Measurements from ENCODE around the gene OR6J1. TPM values are rescaled to one million over a fixed set of nuclear protein-coding genes. Genes with fewer than 3 reads are reported as not detected.

Gene OR6J1
- total and polyA plus RNA-seq, 10 of the 15 experiments (the other 5 are each of a cell fraction or from before 2014, with no cell fraction given): not detected

DNA sequence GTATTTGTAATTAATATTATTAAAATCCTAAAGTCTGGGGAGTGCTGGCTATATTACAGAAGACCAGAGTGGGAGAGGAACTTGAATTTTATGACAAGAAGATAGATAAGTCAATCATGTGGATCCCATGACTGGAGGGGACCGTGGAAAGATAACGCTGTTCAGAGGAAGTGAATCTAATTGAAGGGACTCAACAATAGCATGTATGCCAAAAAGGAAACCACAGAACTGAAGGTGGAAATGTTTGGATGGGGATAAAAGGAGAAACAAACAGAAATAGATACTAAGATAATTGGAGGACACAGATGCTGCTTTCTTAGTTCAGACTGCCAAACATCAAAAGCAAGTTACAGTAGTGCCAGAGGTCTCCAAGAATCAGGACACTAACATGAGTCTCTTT, 21.1 kb downstream of the OR6J1 start (continued):
- TF ChIP-seq, protein P1, sequence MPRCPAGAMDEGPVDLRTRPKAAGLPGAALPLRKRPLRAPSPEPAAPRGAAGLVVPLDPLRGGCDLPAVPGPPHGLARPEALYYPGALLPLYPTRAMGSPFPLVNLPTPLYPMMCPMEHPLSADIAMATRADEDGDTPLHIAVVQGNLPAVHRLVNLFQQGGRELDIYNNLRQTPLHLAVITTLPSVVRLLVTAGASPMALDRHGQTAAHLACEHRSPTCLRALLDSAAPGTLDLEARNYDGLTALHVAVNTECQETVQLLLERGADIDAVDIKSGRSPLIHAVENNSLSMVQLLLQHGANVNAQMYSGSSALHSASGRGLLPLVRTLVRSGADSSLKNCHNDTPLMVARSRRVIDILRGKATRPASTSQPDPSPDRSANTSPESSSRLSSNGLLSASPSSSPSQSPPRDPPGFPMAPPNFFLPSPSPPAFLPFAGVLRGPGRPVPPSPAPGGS (IDR thresholded peaks at IDR 0.05; ENCODE audit: borderline replicate concordance, insufficient read depth, low read depth, low read length, poor library complexity, severe bottlenecking): no peak

DNA sequence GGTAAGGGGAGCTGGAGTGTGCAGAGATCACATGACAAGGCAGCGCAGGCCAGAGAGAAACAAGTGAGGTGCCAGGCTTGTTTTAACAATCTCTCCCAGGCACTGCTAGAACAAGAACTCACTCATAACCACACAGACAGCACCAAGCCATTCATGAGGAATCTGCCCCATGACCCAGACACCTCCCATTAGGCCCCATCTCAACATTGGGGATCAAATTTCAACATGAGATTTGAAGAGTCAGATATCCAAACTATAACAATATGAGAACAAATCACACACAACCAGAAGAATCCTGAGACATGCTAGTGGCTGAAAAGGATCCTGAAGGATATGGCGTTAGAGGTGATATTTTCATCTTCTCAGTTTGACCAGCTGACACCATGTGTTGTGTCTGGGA, 21.9 kb downstream of the OR6J1 start:
- Histone ChIP-seq H4K20me1 (ENCODE audit: control insufficient read depth, insufficient read depth) (no peaks in the 10 kb centered on the region), H3K27me3 (replicated peaks in 1 of 2; ENCODE audit: control insufficient read depth in 2 of 2, insufficient read depth in 2 of 2, low read length in 1 of 2) (no peaks in the 10 kb centered on the region), H3K9me3 (replicated peaks; ENCODE audit: control insufficient read depth, insufficient read depth, low read length) (no peaks in the 10 kb centered on the region), H3K4me1 (ENCODE audit: control insufficient read depth, insufficient read depth, low read length) (no peaks in the 10 kb centered on the region), H3K4me3 (no peak overlapping the region), H3K9ac (ENCODE audit: control insufficient read depth, insufficient read depth, low read length) (no peak overlapping the region), H3K79me2 (ENCODE audit: control insufficient read depth, insufficient read depth, low read length) (no peaks in the 10 kb centered on the region), H2AFZ (ENCODE audit: control insufficient read depth, low read depth, low read length) (no peak overlapping the region), H3K4me2 (ENCODE audit: control insufficient read depth, insufficient read depth) (no peak overlapping the region), H3K36me3 (ENCODE audit: control insufficient read depth in 2 of 2, insufficient read depth in 2 of 2, low read length in 1 of 2) (no peaks in the 10 kb centered on the region), H3K27ac (ENCODE audit: control insufficient read depth, insufficient read depth) (no peak overlapping the region)
- ChIA-PET RAD21 (ENCODE audit: unreplicated experiment) (no interaction called here), POLR2A (no interaction called here), CTCF (interaction anchor here (0.6 kb wide), 2 partner anchors 282 to 848 kb away, joined by 3 read pairs; no protein-coding TSS in a partner anchor), SMC1A (ENCODE audit: uncharacterized antibody, unreplicated experiment) (no interaction called here)
- DNase-seq (ENCODE audit: low read depth, low spot score): no peak
- no peak for ATAC-seq
- WGBS (ENCODE audit: insufficient coverage, insufficient replicate concordance, low lambda C conversion rate, missing lambda C conversion rate): 67% methylated on average over 2 of the region's 2 CpGs
- intact Hi-C loops (cut with micrococcal nuclease; ENCODE audit: unreplicated experiment) (no loop called here), in situ Hi-C loops (cut with MboI) (no loop called here)
- no TSS peak for BruUV-seq (replicated peaks)
- no peak for FAIRE-seq
- TF ChIP-seq NFYB (IDR thresholded peaks at IDR 0.05; ENCODE audit: insufficient read depth, low read depth, low read length) (no peak), NRF1 (conservative IDR thresholded peaks at IDR 0.05; ENCODE audit: low read depth, low read length) (no peak), BACH1 (IDR thresholded peaks at IDR 0.05; ENCODE audit: borderline replicate concordance) (no peak), NR2C1 (IDR thresholded peaks at IDR 0.05) (no peak), ATF7 (IDR thresholded peaks at IDR 0.05; ENCODE audit: low read depth) (no peak), CREB1 (IDR thresholded peaks at IDR 0.05; ENCODE audit: low read depth) (no peak), RAD21 (IDR thresholded peaks at IDR 0.05; ENCODE audit: insufficient read depth, low read depth, low read length) (no peak), CBX3 (IDR thresholded peaks at IDR 0.05; ENCODE audit: borderline replicate concordance, low read depth) (no peak), MYC (IDR thresholded peaks at IDR 0.05; ENCODE audit: insufficient read depth, insufficient read length, insufficient replicate concordance, low read length, severe bottlenecking) (no peak), RB1 (IDR thresholded peaks at IDR 0.05; ENCODE audit: borderline replicate concordance) (no peak)
- TF ChIP-seq, protein P2, sequence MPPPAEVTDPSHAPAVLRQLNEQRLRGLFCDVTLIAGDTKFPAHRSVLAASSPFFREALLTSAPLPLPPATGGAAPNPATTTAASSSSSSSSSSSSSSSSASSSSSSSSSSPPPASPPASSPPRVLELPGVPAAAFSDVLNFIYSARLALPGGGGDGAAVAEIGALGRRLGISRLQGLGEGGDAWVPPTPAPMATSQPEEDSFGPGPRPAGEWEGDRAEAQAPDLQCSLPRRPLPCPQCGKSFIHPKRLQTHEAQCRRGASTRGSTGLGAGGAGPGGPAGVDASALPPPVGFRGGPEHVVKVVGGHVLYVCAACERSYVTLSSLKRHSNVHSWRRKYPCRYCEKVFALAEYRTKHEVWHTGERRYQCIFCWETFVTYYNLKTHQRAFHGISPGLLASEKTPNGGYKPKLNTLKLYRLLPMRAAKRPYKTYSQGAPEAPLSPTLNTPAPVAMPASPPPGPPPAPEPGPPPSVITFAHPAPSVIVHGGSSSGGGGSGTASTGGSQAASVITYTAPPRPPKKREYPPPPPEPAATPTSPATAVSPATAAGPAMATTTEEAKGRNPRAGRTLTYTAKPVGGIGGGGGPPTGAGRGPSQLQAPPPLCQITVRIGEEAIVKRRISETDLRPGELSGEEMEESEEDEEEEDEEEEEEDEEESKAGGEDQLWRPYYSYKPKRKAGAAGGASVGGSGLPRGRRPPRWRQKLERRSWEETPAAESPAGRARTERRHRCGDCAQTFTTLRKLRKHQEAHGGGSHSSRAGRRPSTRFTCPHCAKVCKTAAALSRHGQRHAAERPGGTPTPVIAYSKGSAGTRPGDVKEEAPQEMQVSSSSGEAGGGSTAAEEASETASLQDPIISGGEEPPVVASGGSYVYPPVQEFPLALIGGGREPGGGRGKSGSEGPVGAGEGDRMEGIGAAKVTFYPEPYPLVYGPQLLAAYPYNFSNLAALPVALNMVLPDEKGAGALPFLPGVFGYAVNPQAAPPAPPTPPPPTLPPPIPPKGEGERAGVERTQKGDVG (CRISPR knock-in tag; IDR thresholded peaks at IDR 0.05): no peak
- TF ChIP-seq, protein P3, sequence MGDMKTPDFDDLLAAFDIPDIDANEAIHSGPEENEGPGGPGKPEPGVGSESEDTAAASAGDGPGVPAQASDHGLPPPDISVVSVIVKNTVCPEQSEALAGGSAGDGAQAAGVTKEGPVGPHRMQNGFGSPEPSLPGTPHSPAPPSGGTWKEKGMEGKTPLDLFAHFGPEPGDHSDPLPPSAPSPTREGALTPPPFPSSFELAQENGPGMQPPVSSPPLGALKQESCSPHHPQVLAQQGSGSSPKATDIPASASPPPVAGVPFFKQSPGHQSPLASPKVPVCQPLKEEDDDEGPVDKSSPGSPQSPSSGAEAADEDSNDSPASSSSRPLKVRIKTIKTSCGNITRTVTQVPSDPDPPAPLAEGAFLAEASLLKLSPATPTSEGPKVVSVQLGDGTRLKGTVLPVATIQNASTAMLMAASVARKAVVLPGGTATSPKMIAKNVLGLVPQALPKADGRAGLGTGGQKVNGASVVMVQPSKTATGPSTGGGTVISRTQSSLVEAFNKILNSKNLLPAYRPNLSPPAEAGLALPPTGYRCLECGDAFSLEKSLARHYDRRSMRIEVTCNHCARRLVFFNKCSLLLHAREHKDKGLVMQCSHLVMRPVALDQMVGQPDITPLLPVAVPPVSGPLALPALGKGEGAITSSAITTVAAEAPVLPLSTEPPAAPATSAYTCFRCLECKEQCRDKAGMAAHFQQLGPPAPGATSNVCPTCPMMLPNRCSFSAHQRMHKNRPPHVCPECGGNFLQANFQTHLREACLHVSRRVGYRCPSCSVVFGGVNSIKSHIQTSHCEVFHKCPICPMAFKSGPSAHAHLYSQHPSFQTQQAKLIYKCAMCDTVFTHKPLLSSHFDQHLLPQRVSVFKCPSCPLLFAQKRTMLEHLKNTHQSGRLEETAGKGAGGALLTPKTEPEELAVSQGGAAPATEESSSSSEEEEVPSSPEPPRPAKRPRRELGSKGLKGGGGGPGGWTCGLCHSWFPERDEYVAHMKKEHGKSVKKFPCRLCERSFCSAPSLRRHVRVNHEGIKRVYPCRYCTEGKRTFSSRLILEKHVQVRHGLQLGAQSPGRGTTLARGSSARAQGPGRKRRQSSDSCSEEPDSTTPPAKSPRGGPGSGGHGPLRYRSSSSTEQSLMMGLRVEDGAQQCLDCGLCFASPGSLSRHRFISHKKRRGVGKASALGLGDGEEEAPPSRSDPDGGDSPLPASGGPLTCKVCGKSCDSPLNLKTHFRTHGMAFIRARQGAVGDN (IDR thresholded peaks at IDR 0.05): no peak
